Loucy (cell line): ENCODE data around the gene ZNF267.
"Not testable (repeated sequence)": the region's sequence is repeated elsewhere in the genome, so short reads cannot be mapped to it uniquely, and the experiment has no call there.

ENCODE experiments used
- CTCF ChIP-seq: fragments of 200-600 bp; sonication (generic); conservative IDR thresholded peaks from 2 replicates; pipeline ENCODE4 v1.5.1; 2014; ENCODE audit warnings: mild to moderate bottlenecking, antibody characterized with exemption, low read length
- EZH2phosphoT487 ChIP-seq: fragments of 200-600 bp; IDR thresholded peaks from 2 replicates; pipeline ENCODE4 v1.6.1; 2018; ENCODE audit warnings: antibody characterized with exemption, mild to moderate bottlenecking, moderate library complexity, borderline replicate concordance

GRCh38 chr16:31952206-31952605, 78.6 kb downstream of the ZNF267 start:
- not testable (repeated sequence) for TF ChIP-seq CTCF, EZH2phosphoT487
